Lower leg skin (tissue), 3 donors: ENCODE measurements around the gene ARHGEF4.

Experiments
- CTCF ChIP-seq, 3 donors: fragments of 450-650 bp; IDR thresholded peaks; one replicate each; pipeline ENCODE4 v1.5.1; 2016; ENCODE audit warnings: antibody characterized with exemption in 3 of 3, mild to moderate bottlenecking in 3 of 3, moderate library complexity in 2 of 3
- POLR2A ChIP-seq, 2 donors: fragments of 450-650 bp; IDR thresholded peaks; one replicate each; pipeline ENCODE4 v1.6.1; 2016 to 2017; ENCODE audit warnings: antibody characterized with exemption in 2 of 2, mild to moderate bottlenecking in 1 of 2, moderate library complexity in 1 of 2

- no peak for TF ChIP-seq POLR2A (IDR thresholded peaks at IDR 0.05)
- no peak for TF ChIP-seq CTCF (IDR thresholded peaks at IDR 0.05)
These were observed 216.1 kb downstream of the ARHGEF4 start for GRCh38 chr2:131052741-131053263.
